NT2/D1 (cell line): ENCODE results near the gene SSTR1.

Source experiments
- DNase-seq: peaks from one replicate; pipeline ENCODE4 v3.0.0-alpha.2; 2011; ENCODE audit warnings: low read depth, low spot score
- H3K27me3 ChIP-seq: 2 replicates; pipeline ENCODE4 v1.6.0; 2011; ENCODE audit warnings: mild to moderate bottlenecking; ENCODE audit not compliant: insufficient read length, insufficient read depth
- H3K36me3 ChIP-seq: 2 replicates; pipeline ENCODE4 v1.6.1; 2011; ENCODE audit warnings: mild to moderate bottlenecking, low read length, mixed read lengths; ENCODE audit not compliant: insufficient read depth, insufficient read length
- H3K4me1 ChIP-seq: 2 replicates; pipeline ENCODE4 v1.5.1; 2011; ENCODE audit not compliant: insufficient read depth, insufficient read length
- H3K4me3 ChIP-seq: 2 replicates; pipeline ENCODE4 v1.5.1; 2011; ENCODE audit warnings: low read depth; ENCODE audit not compliant: insufficient read length
- H3K9ac ChIP-seq: 2 replicates; pipeline ENCODE4 v1.6.0; 2011; ENCODE audit warnings: low read depth; ENCODE audit not compliant: insufficient read length
- H3K9me3 ChIP-seq: 2 replicates; pipeline ENCODE4 v1.5.1; 2011; ENCODE audit warnings: mild to moderate bottlenecking, low read length; ENCODE audit not compliant: insufficient read depth
- SUZ12 ChIP-seq: IDR thresholded peaks from 2 replicates; pipeline ENCODE4 v1.6.1; 2011; ENCODE audit not compliant: insufficient read length, insufficient read depth; ENCODE audit errors: extremely low read depth
- YY1 ChIP-seq: IDR thresholded peaks from 2 replicates; pipeline ENCODE4 v1.6.1; 2011; ENCODE audit not compliant: insufficient read length, insufficient read depth
- ZNF274 ChIP-seq: IDR thresholded peaks from 2 replicates; pipeline ENCODE4 v1.6.1; 2011; ENCODE audit warnings: mild to moderate bottlenecking, low read depth, low read length

The SSTR1 gene

GRCh38 chr14:38203929-38204718, 3.6 kb upstream of the SSTR1 start:
- Histone ChIP-seq H3K4me3 (no peak overlapping the region), H3K9ac (no peak overlapping the region), H3K27me3 (no peaks in the 10 kb centered on the region), H3K9me3 (no peaks in the 10 kb centered on the region; the same call in 1 of the 2 replicates), H3K4me1 (peaks cover 2% of the 10 kb centered on the region), H3K36me3 (no peaks in the 10 kb centered on the region)
- no peak for DNase-seq
- no peak for TF ChIP-seq ZNF274
- no peak for TF ChIP-seq YY1
- TF ChIP-seq SUZ12: no peak

GRCh38 chr14:38204719-38205115, 3.0 kb upstream of the SSTR1 start:
- Histone ChIP-seq H3K4me1 (no peaks in the 10 kb centered on the region), H3K9ac (no peak overlapping the region), H3K9me3 (peaks cover 2% of the 10 kb centered on the region; the same call in 1 of the 2 replicates), H3K27me3 (peaks cover 4% of the 10 kb centered on the region), H3K36me3 (no peaks in the 10 kb centered on the region), H3K4me3 (no peak overlapping the region)
- TF ChIP-seq SUZ12: no peak
- no peak for TF ChIP-seq YY1
- no peak for TF ChIP-seq ZNF274
- DNase-seq: no peak

- H3K9ac ChIP-seq: no peak overlapping the region
- H3K36me3 ChIP-seq: no peaks in the 10 kb centered on the region
- peaks cover 6% of the 10 kb centered on the region for H3K27me3 ChIP-seq
- DNase-seq: no peak
- TF ChIP-seq ZNF274 (no peak), YY1 (no peak), SUZ12 (no peak)
- no peak overlapping the region for H3K4me3 ChIP-seq
- H3K9me3 ChIP-seq: peaks cover 7% of the 10 kb centered on the region; the same call in 1 of the 2 replicates
- H3K4me1 ChIP-seq: no peaks in the 10 kb centered on the region
Measured at GRCh38 chr14:38205119-38205813, 2.4 kb upstream of the SSTR1 start.

GRCh38 chr14:38205949-38206665, 1.6 kb upstream of the SSTR1 start:
- Histone ChIP-seq H3K4me3 (no peak overlapping the region), H3K36me3 (no peaks in the 10 kb centered on the region), H3K27me3 (peaks cover 6% of the 10 kb centered on the region), H3K9me3 (peaks cover 7% of the 10 kb centered on the region; the same call in 1 of the 2 replicates), H3K9ac (no peak overlapping the region), H3K4me1 (no peaks in the 10 kb centered on the region)
- TF ChIP-seq YY1 (no peak), ZNF274 (no peak), SUZ12 (no peak)
- no peak for DNase-seq

GRCh38 chr14:38206689-38207376, 871 bp upstream of the SSTR1 start:
- no peaks in the 10 kb centered on the region for H3K4me1 ChIP-seq
- no peak overlapping the region for H3K4me3 ChIP-seq
- H3K36me3 ChIP-seq: no peaks in the 10 kb centered on the region
- no peak for TF ChIP-seq ZNF274
- TF ChIP-seq SUZ12: no peak
- no peak for TF ChIP-seq YY1
- H3K27me3 ChIP-seq: peaks cover 6% of the 10 kb centered on the region
- peaks cover 7% of the 10 kb centered on the region; the same call in 1 of the 2 replicates for H3K9me3 ChIP-seq
- H3K9ac ChIP-seq: no peak overlapping the region
- DNase-seq: no peak

- no peak for TF ChIP-seq ZNF274
- no peak for TF ChIP-seq YY1
- no peak for TF ChIP-seq SUZ12
- Histone ChIP-seq H3K9ac (no peak overlapping the region), H3K27me3 (peaks cover 6% of the 10 kb centered on the region), H3K4me1 (no peaks in the 10 kb centered on the region), H3K9me3 (peaks cover 7% of the 10 kb centered on the region; the same call in 1 of the 2 replicates), H3K36me3 (no peaks in the 10 kb centered on the region), H3K4me3 (no peak overlapping the region)
- DNase-seq: no peak
Measured at GRCh38 chr14:38207377-38207735, 348 bp upstream of the SSTR1 start.
